ENCODE measurements around the gene ZMAT5. TPM values are rescaled to one million over a fixed set of nuclear protein-coding genes. Genes with fewer than 3 reads are reported as not detected.

The ZMAT5 gene
- total and polyA plus RNA-seq, 2 of the 13 experiments (the other 11 are each of a cell fraction or from before 2014, with no cell fraction given), result 20.7 to 27.8 TPM

DNA sequence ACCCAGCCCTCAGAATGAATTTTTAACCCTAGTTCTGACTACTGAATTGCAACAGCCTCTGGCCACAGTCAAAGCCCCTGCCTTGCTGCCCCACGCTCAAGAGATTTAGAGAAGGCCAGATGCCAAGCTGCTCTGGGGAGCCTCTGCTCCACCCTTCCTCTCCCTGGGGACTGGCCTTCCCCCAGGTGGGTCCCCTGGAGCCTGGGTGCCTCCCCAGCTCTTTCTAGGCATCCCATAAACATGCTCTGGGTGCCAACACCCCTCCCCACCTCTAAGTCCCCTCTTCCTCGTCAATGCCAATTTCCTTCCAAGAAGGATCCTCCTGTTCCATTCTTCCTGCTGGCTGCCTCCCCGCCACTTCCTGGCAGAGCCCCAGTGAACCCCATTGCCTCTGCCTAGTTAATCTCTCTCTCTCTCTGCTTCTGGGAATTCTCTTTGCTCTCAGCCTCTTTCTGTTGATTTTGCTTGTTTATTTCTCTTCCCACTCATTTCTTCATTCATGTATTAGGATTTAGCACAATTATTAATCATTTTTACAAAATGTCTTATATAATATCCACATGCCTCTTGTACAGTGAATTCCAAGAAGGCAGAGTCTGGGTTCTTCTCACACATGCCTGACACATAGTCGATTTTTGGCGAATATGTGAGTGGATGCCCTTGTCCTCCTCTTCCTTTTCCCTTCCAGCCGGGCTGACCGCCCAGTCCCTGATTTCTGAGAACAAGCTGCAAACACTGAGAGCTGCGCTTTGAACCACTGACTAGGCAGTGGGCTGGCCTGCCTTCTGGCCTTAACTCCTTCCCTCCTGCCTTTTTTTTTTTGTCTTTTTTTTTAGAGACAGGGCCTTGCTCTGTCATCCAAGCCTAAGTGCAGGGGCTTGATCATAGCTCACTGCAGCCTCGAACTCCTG is 17.9 kb upstream of the ZMAT5 start (continued):
- TF ChIP-seq, protein P1, sequence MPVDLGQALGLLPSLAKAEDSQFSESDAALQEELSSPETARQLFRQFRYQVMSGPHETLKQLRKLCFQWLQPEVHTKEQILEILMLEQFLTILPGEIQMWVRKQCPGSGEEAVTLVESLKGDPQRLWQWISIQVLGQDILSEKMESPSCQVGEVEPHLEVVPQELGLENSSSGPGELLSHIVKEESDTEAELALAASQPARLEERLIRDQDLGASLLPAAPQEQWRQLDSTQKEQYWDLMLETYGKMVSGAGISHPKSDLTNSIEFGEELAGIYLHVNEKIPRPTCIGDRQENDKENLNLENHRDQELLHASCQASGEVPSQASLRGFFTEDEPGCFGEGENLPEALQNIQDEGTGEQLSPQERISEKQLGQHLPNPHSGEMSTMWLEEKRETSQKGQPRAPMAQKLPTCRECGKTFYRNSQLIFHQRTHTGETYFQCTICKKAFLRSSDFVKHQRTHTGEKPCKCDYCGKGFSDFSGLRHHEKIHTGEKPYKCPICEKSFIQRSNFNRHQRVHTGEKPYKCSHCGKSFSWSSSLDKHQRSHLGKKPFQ (CRISPR knock-in tag; IDR thresholded peaks at IDR 0.05; ENCODE audit: insufficient replicate concordance), result no peak
- TF ChIP-seq, protein P2, sequence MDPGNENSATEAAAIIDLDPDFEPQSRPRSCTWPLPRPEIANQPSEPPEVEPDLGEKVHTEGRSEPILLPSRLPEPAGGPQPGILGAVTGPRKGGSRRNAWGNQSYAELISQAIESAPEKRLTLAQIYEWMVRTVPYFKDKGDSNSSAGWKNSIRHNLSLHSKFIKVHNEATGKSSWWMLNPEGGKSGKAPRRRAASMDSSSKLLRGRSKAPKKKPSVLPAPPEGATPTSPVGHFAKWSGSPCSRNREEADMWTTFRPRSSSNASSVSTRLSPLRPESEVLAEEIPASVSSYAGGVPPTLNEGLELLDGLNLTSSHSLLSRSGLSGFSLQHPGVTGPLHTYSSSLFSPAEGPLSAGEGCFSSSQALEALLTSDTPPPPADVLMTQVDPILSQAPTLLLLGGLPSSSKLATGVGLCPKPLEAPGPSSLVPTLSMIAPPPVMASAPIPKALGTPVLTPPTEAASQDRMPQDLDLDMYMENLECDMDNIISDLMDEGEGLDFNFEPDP (CRISPR knock-in tag; conservative IDR thresholded peaks at IDR 0.05), result no peak
- TF ChIP-seq ZMYM2 (CRISPR knock-in tag; IDR thresholded peaks at IDR 0.05), result no peak
- TF ChIP-seq, protein P3, sequence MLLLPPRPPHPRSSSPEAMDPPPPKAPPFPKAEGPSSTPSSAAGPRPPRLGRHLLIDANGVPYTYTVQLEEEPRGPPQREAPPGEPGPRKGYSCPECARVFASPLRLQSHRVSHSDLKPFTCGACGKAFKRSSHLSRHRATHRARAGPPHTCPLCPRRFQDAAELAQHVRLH (CRISPR knock-in tag; IDR thresholded peaks at IDR 0.05; ENCODE audit: borderline replicate concordance, low read depth), result no peak

DNA sequence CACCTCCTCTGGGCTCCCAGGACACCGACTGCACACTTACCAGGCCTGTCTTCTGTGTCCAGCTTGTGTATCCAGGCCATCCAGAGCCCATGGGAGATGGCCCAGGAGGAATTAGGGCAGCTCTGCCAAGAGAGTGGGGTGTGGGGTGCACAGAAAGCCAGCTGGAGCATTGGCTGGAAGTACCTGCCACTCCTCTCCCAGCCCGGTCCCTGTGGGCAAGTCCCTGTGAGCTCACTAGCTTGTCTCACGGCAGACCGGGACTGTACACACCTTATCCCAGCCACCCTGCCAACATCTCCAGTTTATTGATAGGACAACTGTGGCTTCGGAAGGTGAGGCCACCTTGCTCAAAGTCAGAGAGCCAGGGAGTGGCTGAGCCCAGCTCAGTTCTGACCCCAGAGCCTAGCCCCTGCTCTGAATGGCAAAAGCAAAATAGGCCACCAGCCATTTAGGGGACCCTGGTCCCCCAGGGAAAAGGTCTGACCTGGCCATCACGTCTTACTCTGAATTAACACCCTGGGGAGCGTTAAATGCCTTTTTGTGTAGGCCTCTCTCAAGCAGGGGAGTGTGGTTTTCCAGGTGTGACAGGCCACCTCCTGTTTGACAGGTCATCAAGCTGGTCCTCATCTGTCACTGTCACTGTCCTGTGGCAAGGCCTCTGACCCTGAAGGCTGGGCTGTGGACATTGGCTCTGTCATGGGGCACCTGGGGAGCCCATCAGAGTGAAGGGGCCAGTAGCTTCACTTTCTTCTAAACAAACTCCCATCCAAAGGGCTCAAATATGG is 15.4 kb upstream of the ZMAT5 start:
- Histone ChIP-seq H2AFZ (ENCODE audit: low read length) (no peak overlapping the region), H3K27ac (ENCODE audit: extremely low read length, insufficient read depth, low read length) (peak overlapping the region; percentile 5), H3K4me2 (ENCODE audit: low read depth, low read length) (peak overlapping the region; percentile 70), H3K36me3 (replicated peaks in 1 of 2; ENCODE audit: control insufficient read depth in 1 of 2, insufficient read depth in 2 of 2, low read length in 2 of 2) (no peaks in the 10 kb centered on the region), H4K20me1 (ENCODE audit: insufficient read depth, low read length) (no peaks in the 10 kb centered on the region), H3K9ac (ENCODE audit: insufficient read depth, low read depth, low read length) (peak overlapping the region; percentile 32; the same call in 1 of the 2 replicates), H3K79me2 (ENCODE audit: insufficient read depth, low read length) (no peaks in the 10 kb centered on the region), H3K9me3 (ENCODE audit: low read length) (no peaks in the 10 kb centered on the region), H3K4me1 (ENCODE audit: insufficient read depth, low read length) (peaks cover 95% of the 10 kb centered on the region), H3K4me3 (replicated peaks in 1 of 3; ENCODE audit: insufficient read depth in 1 of 3, low read depth in 2 of 3, low read length in 3 of 3) (peak overlapping the region in 2 of 3 experiments; percentile 8 to 45; a peak in 1 of 6 replicates), H3K27me3 (ENCODE audit: control insufficient read depth in 1 of 2, insufficient read depth in 2 of 2, low read length in 2 of 2) (no peaks in the 10 kb centered on the region)
- FAIRE-seq (no peak), ATAC-seq (peak; percentile 56), DNase-seq (ENCODE audit: low spot score) (peak; percentile 50)
- in situ Hi-C loops (cut with HindIII; ENCODE audit: extremely low pct_ligation_motif_present, low pct_unique_long_range_greater_than_20kb) (no loop called here), intact Hi-C loops (cut with micrococcal nuclease; ENCODE audit: unreplicated experiment) (loop anchor here (1.0 kb wide), 1 partner anchor 15 kb away; the partner anchor contains the start of genes UQCR10 and ZMAT5)
- CTCF ChIA-PET (ENCODE audit: low intra/inter-chr PET ratio, low total read pairs), result no interaction called here
- WGBS (ENCODE audit: low lambda C conversion rate), result 0% methylated on average over 3 of the region's 7 CpGs
- BruUV-seq (replicated peaks), result no TSS peak
- POLR2A ChIA-PET, result interaction anchor here (1.2 to 2.6 kb wide), 5 partner anchors 12 to 101 kb away, joined by 3 to 31 read pairs (median 17); partner anchors contain the start of genes MTMR3, UQCR10 and ZMAT5
- TF ChIP-seq ZNF180 (CRISPR knock-in tag; IDR thresholded peaks at IDR 0.05; ENCODE audit: borderline replicate concordance, low read depth) (no peak), KMT2B (CRISPR knock-in tag; IDR thresholded peaks at IDR 0.05) (no peak), KLF9 (CRISPR knock-in tag; IDR thresholded peaks at IDR 0.05; ENCODE audit: low read depth) (no peak), RBM22 (optimal IDR thresholded peaks at IDR 0.05; ENCODE audit: low read length) (no peak), SAFB2 (CRISPR knock-in tag; IDR thresholded peaks at IDR 0.05; ENCODE audit: borderline replicate concordance, low read depth) (no peak), ZNF292 (CRISPR knock-in tag; IDR thresholded peaks at IDR 0.05; ENCODE audit: borderline replicate concordance, low read depth) (peak; percentile 41; the same call in 1 of the 2 replicates), PAF1 (CRISPR knock-in tag; IDR thresholded peaks at IDR 0.05) (no peak), KDM6A (CRISPR knock-in tag; IDR thresholded peaks at IDR 0.05; ENCODE audit: low read depth) (no peak), PPARG (CRISPR knock-in tag; conservative IDR thresholded peaks at IDR 0.05) (no peak), RFX3 (CRISPR knock-in tag; IDR thresholded peaks at IDR 0.05) (no peak), JUNB (CRISPR knock-in tag; IDR thresholded peaks at IDR 0.05; ENCODE audit: borderline replicate concordance) (no peak)
- TF ChIP-seq, protein P4, sequence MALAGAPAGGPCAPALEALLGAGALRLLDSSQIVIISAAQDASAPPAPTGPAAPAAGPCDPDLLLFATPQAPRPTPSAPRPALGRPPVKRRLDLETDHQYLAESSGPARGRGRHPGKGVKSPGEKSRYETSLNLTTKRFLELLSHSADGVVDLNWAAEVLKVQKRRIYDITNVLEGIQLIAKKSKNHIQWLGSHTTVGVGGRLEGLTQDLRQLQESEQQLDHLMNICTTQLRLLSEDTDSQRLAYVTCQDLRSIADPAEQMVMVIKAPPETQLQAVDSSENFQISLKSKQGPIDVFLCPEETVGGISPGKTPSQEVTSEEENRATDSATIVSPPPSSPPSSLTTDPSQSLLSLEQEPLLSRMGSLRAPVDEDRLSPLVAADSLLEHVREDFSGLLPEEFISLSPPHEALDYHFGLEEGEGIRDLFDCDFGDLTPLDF (CRISPR knock-in tag; IDR thresholded peaks at IDR 0.05), result no peak
